RWPE1 (cell line): ENCODE measurements around the gene TAF5L.

Source experiments
- CTCF ChIA-PET: fragments of 350-600 bp; sonication (Branson Sonifier 250); formaldehyde crosslinking; extraction: SDS; loops from one replicate; lab custom pipeline; 2021; lab: Yijun Ruan, JAX
- POLR2A ChIA-PET: fragments of 400-600 bp; formaldehyde crosslinking; extraction: SDS; loops from one replicate; lab custom pipeline; 2020; ENCODE audit warnings: antibody characterized with exemption; ENCODE audit not compliant: low non-redundant PET; lab: Yijun Ruan, JAX
- DNase-seq: peaks from one replicate; pipeline ENCODE4 v3.0.0; 2012; ENCODE audit warnings: low spot score
- H3K27ac ChIP-seq: fragments of 450-650 bp; 2 replicates; pipeline ENCODE4 v1.5.1; 2017
- TF ChIP-seq, protein P1 (sequence below): fragments of 450-650 bp; conservative IDR thresholded peaks from 2 replicates; pipeline ENCODE4 v1.5.1; 2017; ENCODE audit warnings: low read depth, mild to moderate bottlenecking

Gene TAF5L

DNA sequence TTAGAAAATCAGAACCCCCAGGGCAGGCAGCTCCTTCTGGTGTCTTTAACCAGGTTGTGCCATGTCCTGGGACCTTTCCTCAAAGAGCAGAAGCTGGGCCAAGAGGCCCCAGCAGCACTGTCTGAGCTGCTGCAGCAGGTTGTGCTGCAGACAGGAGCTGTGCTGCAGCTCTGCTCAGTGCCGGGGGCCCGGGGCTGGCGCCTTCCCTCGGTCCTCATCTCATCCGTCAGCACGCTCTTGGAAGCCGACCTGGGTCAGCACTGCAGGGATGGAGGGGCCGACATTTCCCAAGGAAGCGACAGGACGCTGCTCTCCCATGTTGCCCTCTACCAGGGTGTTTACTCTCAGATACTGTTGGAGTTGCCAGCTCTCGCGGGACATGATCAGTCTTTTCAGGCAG is 11.8 kb upstream of the TAF5L start:
- ChIA-PET POLR2A (no interaction called here), CTCF (interaction anchor here (0.6 to 0.9 kb wide), 3 partner anchors 79 to 350 kb away, joined by 3 read pairs; partner anchors contain the start of gene ABCB10)
- no peak overlapping the region for H3K27ac ChIP-seq
- TF ChIP-seq, protein P1, sequence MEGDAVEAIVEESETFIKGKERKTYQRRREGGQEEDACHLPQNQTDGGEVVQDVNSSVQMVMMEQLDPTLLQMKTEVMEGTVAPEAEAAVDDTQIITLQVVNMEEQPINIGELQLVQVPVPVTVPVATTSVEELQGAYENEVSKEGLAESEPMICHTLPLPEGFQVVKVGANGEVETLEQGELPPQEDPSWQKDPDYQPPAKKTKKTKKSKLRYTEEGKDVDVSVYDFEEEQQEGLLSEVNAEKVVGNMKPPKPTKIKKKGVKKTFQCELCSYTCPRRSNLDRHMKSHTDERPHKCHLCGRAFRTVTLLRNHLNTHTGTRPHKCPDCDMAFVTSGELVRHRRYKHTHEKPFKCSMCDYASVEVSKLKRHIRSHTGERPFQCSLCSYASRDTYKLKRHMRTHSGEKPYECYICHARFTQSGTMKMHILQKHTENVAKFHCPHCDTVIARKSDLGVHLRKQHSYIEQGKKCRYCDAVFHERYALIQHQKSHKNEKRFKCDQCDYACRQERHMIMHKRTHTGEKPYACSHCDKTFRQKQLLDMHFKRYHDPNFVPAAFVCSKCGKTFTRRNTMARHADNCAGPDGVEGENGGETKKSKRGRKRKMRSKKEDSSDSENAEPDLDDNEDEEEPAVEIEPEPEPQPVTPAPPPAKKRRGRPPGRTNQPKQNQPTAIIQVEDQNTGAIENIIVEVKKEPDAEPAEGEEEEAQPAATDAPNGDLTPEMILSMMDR, result no peak
- DNase-seq, result no peak

DNA sequence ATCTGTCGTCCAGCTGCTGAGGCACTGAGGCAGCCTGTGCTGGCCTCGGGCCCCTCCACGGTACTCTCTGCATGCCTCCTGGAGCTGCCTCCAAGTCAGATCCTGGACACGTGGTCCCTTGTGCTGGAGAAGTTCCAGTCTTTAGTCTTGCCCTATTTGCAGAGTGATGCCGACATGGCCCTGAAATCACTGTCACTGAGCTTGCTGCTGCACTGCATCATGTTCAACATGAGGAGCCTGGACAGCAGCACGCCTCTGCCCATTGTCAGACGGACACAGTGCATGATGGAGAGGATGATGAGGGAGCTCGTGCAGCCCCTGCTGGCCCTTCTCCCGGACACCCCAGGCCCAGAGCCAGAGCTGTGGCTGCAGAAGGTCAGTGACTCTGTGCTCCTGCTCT is 10.1 kb upstream of the TAF5L start:
- POLR2A ChIA-PET, result no interaction called here
- TF ChIP-seq, protein P1, result no peak
- CTCF ChIA-PET, result no interaction called here
- H3K27ac ChIP-seq, result no peak overlapping the region
- DNase-seq, result no peak

DNA sequence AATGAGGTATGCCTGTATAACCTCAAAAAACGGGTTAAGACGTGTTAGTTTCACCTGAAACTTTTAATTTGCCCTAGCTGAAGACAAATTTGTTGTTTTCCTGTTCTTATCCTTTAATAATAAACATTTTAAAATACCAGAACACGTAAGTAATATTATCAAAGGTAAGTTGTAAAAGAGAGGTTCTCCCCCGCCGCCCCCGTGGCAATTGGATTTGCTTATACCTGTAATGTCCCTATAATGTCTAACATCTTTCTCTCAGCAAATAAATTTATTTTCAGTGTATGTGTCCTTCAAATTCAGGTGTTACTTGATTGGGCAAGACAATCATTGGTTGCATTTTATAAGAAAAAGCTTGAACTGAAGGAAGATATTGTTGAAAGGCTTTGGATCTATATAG is 6.0 kb upstream of the TAF5L start:
- H3K27ac ChIP-seq, result no peak overlapping the region
- TF ChIP-seq, protein P1, result no peak
- CTCF ChIA-PET, result interaction anchor here (0.6 kb wide), 2 partner anchors 86 to 419 kb away, joined by 3 to 4 read pairs; no protein-coding TSS in a partner anchor
- DNase-seq, result no peak
- POLR2A ChIA-PET, result no interaction called here

DNA sequence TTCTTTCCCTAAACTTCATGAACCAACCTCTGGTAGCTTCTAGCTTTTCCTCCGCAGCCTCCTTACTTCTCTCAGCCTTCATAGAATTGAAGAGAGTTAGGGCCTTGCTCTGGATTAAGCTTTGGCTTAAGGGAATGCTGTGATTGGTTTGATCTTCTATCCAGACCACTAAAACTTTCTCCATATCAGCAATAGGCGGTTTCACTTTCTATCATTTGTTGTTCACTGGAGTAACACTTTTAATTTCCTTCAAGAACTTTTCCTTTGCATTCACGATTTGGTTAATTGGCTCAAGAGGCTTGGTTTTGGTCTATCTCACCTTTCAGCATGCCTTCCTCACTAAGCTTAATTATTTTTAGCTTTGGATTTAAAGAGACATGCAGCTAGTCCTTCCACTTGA is 5.2 kb upstream of the TAF5L start:
- no peak overlapping the region for H3K27ac ChIP-seq
- no peak for DNase-seq
- POLR2A ChIA-PET, result no interaction called here
- CTCF ChIA-PET, result no interaction called here
- TF ChIP-seq, protein P1, result no peak

DNA sequence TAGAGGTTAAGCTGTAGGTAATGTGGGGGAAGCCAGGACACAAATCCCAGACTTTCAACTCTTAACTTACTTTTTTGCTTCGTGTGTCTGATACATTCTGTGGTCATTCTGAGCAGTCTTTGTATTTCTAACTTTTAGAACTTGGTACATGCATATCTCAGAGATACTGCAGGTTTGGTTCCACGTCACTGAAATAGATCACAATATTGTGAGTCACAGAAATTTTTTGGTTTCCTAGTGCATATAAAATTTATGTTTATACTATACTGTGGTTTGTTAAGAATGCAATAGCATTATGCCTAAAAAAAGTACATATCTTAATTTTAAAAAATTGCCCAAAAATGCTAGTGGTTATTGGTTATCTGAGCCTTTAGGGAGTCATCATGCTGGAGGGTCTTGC is 3.3 kb upstream of the TAF5L start:
- POLR2A ChIA-PET, result no interaction called here
- no peak overlapping the region for H3K27ac ChIP-seq
- no peak for DNase-seq
- TF ChIP-seq, protein P1, result no peak
- CTCF ChIA-PET, result no interaction called here

DNA sequence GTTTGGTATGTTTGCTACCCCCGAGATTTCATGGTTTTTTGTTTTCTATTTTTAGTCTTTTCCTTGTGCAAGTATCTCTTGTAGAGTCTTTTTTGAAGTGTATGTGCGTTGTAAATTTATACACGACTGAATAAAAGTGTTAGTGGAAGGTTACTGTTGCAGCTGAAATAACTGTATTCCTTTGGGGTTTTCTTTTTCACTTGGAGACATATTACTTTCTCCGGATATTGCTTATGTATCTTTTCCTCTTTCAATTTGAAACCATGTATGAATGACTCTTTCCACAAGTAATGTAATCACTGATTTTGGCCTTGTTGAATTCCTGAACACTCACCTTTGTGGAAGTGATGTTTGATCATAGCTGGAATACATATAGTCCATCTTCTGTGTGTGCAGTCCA is 1.1 kb upstream of the TAF5L start:
- ChIA-PET CTCF (interaction anchor here (1.0 kb wide), 1 partner anchor 68 kb away, joined by 3 read pairs; the partner anchor contains the start of gene ABCB10), POLR2A (interaction anchor here (1.0 kb wide), 1 partner anchor 68 kb away, joined by 3 read pairs; the partner anchor contains the start of gene ABCB10)
- DNase-seq, result peak; percentile 5

More for the DNA sequence above, 1.1 kb upstream of the TAF5L start:
- TF ChIP-seq, protein P1, result no peak
- H3K27ac ChIP-seq, result no peak overlapping the region
